Posterior vena cava (tissue), 2 donors: ENCODE results near the gene TNFRSF6B. TPM values are rescaled to one million over a fixed set of nuclear protein-coding genes. Genes with fewer than 3 reads are reported as not detected.
A peak's percentile ranks its signal among the peaks of the same experiment; 100 is the strongest.

Experiments used
- DNase-seq: peaks from one replicate; pipeline ENCODE4 v3.0.0-alpha.2; 2020; ENCODE audit warnings: low spot score
- intact Hi-C, 2 donors: fragments of 100-400 bp; cut with DNase I; formaldehyde crosslinking; loops; one replicate each; pipeline versions ENCODE4 v1.14.1 to v1.14.2; 2022 to 2023
- total RNA-seq, 2 donors: library from RNA; stranded (reverse); fragmentation: NEBNext Ultra II Directional; extraction: Animal tissue kit (Norgen Biotek cat#: 25700); gene quantifications; one replicate each; pipeline ENCODE4 v1.2.1, GENCODE V29; 2021
- donor health status: DM: yes; HTN: yes; CAD: no.
- donor health status: DM: yes; HTN: yes; CAD: no.

The TNFRSF6B gene
- total RNA-seq, 2 donors from 2014 or later: 5.4 to 7.0 TPM

- intact Hi-C loops: no loop called here
- peak; percentile 83 for DNase-seq
Observed at GRCh38 chr20:63680857-63681608, 15.4 kb upstream of the TNFRSF6B start.

GRCh38 chr20:63681609-63682142, 14.8 kb upstream of the TNFRSF6B start:
- no peak for DNase-seq
- intact Hi-C loops: no loop called here

GRCh38 chr20:63682384-63683139, 13.9 kb upstream of the TNFRSF6B start:
- intact Hi-C loops: no loop called here
- peak; percentile 94 for DNase-seq

DNA sequence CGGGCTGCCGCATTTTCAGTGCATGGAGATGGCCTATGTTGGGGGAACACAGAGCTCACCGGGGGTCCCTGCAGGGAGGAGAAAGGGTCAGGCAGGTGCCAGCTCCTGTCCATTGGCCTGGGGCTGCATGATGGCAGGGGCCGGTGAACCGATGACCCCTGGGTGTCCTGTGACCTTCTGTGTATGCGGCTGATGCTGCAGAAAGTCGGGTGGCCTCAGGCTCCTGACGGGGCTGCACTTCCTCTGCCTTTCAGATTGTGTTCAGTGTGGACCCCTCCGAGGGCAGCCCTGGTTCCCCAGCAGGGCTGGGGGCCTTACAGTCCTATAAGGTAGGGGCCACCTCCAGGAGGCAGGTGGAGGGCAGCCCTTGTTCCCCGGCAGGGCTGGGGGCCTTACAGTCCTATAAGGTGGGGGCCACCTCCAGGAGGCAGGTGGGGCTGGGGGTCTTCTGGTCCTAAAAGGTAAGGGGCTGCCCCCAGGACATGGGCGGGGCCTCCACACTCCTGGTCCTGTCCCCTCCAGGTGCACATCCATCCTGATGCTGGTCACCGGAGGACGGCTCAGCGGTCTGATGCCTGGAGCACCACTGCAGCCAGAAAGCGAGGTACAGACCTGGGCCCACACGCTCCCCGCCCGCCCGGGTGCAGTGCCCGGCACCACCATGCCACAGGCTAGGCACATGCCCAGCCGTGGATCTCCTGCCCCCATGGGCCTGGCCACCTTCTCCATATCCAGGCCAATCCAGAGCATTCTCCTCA, 11.0 kb upstream of the TNFRSF6B start:
- intact Hi-C loops: loop anchor here in 1 of 2 donors (1.0 kb wide), 1 partner anchor 49 kb away; no protein-coding TSS in a partner anchor
- DNase-seq: no peak

DNA sequence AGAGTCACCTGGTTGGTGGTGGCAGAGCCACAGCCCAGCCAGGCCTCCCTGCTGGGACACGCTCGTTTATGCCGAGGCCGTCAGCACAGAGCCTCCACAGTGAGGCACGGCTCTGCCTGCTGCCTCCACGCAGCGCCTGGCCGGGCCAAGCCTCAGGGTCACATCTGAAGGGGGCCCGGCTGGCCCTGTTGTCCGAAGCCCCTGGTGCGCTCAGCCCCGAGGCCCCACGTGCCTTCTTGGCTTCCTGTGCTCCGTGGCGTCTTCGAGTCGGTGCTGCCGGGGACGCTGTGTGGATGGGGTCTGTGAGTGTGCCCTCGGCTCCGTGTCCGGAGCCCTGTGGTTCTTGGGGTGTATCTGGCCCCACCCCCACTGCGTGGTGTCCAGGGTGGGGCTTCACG, 10.4 kb upstream of the TNFRSF6B start:
- DNase-seq: no peak
- intact Hi-C loops: no loop called here

- peak; percentile 97 for DNase-seq
- intact Hi-C loops: no loop called here
Observed at GRCh38 chr20:63686492-63687321, 9.7 kb upstream of the TNFRSF6B start.

- intact Hi-C loops: no loop called here
Observed at GRCh38 chr20:63687419-63688178, 8.9 kb upstream of the TNFRSF6B start.

DNA sequence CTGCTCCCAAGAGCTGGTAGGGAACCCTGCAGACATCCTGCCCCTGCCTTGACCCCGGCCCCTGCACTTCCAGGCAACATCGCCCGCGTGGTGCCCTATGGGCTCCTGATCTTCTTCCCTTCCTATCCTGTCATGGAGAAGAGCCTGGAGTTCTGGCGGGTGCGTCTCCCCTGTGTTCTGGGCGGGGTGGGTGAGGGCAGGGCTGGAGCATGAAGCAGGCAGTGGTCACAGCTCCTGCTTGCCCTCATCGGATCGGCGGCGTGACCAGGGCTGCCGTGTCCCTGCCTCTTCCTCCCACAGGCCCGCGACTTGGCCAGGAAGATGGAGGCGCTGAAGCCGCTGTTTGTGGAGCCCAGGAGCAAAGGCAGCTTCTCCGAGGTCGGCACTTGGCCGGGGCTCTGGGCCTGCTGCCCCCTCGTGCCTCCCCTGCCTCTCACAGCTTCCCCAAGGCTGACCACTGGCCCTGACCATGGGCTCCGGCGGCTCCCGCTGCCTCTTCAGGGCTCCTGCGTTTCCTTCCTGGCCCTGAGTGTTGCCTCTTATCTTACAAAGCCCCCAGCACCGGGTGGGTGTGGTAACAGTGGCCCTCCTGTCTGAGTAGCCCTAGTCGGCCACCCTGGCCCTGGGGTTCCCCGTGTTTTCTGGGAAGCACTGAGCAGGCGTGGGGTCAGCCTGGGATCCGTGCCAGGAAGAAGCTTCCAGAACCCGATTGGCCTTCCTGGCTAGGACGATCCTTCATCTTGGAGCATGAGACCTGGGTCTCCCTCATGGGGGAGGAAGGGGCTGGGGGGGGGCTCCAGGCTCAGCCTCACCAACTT, 8.0 kb upstream of the TNFRSF6B start:
- peak; percentile 86 for DNase-seq

More at GRCh38 chr20:63687419-63688178, 8.9 kb upstream of the TNFRSF6B start:
- DNase-seq: peak; percentile 82

DNA sequence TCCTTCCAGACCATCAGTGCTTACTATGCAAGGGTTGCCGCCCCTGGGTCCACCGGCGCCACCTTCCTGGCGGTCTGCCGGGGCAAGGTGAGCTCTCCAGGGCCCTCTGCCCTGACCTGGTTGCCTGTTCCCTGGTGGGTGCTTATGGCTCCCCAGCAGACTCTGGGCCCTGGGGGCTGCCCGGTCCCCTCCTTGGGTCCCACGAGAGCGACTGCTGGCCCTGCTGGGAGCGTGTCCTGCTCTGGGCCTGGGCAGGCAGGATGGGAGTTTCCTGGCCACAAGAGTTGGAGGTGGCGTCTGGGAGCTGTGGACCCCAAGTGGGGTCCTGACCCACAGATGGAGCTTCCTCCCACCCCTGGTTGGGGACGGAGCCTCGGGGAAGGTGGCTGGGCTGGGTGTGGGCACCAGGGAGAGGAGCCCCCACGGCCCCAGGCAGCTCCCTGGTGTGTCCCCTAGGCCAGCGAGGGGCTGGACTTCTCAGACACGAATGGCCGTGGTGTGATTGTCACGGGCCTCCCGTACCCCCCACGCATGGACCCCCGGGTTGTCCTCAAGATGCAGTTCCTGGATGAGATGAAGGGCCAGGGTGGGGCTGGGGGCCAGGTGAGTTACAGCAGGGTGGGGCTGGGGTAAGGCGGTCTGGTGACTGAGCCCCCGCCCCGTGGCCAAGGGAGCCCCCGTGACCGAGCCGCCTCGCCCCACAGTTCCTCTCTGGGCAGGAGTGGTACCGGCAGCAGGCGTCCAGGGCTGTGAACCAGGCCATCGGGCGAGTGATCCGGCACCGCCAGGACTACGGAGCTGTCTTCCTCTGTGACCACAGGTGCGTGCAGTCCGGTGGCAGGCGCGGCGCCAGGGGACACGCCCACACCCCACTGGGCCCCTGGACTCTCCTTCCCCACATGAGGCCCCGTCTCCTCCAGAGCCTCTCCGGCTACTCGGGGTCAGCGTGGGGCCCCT, 7.1 kb upstream of the TNFRSF6B start:
- peak; percentile 80 for DNase-seq
- intact Hi-C loops: no loop called here

More for the DNA sequence above, 8.0 kb upstream of the TNFRSF6B start:
- intact Hi-C loops: no loop called here

DNA sequence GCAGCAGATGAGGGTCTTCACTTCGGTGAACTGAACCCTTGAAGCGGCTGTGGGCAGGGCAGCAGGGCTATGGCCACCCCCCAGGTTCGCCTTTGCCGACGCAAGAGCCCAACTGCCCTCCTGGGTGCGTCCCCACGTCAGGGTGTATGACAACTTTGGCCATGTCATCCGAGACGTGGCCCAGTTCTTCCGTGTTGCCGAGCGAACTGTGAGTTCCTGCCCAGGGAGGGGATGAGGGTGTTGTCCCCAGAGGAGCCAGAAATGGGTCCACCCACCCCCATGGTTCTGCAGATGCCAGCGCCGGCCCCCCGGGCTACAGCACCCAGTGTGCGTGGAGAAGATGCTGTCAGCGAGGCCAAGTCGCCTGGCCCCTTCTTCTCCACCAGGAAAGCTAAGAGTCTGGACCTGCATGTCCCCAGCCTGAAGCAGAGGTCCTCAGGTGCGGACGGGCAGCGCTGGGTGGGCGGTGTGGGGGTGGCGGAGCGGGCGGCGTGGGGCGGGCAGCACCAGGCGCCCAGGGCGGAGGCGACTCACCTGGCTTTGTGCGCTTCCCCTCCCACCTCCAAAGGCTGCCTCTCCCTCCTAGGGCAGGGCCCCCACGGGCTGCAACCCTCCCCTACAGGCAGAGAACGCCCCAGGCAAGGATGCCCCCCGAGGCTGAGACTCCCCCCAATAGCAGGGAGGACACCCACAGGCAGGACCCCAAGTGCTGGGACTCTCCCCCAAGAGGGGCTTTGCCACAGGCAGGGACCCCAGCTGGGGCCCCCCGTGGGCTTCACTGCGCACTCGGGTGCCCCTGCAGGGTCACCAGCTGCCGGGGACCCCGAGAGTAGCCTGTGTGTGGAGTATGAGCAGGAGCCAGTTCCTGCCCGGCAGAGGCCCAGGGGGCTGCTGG, 6.2 kb upstream of the TNFRSF6B start:
- intact Hi-C loops: no loop called here
- peak; percentile 79 for DNase-seq

- intact Hi-C loops: no loop called here
- peak; percentile 84 for DNase-seq
Observed at GRCh38 chr20:63690898-63691710, 5.3 kb upstream of the TNFRSF6B start.

DNA sequence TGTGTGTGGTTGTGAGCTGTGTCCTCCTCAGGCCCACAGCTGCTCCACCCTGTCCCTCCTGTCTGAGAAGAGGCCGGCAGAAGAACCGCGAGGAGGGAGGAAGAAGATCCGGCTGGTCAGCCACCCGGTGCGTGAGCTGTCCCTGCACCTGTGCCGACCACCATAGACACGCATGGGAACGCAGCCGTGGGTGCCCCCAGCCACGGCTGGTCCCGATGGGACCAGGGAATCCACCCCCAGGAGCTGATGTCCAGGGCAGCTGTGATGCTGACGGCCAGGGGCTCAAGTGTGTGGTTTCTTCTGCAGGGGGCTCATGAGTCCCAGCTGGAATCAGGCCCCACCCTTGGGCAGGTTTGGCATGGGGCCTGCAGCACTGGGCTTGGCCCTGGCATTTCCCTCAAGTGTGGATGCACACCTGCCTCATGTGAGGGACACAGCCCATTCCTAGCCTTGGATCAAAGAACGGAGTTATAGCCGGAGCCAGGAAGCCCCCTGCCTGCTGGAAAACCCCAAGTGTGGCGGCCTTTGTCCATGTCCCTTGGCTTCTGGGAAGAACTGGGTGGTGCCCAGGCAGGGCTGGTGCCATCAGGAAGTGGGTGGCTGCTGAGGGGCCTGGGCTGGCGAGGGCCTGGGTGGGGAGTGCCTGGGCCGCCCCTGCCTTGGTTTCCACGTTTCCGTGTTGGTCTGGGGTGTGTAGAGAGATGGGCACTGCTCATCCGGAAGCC, 4.6 kb upstream of the TNFRSF6B start:
- intact Hi-C loops: no loop called here
- no peak for DNase-seq

DNA sequence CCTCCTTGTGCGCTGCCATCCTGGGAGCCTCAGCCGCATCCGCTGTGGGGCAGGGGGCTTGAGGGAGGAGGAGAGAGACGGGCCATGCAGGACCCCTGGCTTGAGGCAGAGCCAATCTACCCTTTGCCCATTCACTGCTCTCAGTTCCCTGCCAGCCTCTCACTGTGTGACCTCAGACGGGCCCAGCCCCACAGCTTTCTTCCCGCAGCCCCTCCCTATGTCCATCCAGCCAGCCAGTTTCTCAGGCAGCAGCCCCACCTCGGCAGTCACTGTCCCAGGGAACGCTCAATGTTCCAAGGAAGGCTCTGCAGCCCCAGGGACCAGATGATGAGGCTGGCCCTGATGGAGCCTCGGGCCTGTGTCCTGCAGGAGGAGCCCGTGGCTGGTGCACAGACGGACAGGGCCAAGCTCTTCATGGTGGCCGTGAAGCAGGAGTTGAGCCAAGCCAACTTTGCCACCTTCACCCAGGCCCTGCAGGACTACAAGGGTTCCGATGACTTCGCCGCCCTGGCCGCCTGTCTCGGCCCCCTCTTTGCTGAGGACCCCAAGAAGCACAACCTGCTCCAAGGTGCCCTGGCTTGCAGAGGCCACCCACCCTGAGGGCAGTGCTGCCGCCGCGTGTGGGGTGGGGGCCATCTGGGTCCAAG, 3.9 kb upstream of the TNFRSF6B start:
- DNase-seq: no peak

More for the DNA sequence above, 3.9 kb upstream of the TNFRSF6B start:
- intact Hi-C loops: no loop called here
